Smooth muscle cell (in vitro differentiated cells): ENCODE measurements around the gene FAM185A. TPM values are rescaled to one million over a fixed set of nuclear protein-coding genes. Genes with fewer than 3 reads are reported as not detected.
A peak's percentile ranks its signal among the peaks of the same experiment; 100 is the strongest.

Source experiments
- DNase-seq: peaks from one replicate; lab custom pipeline; 2025; ENCODE audit not compliant: unreplicated experiment; lab: John Stamatoyannopoulos, UW
- H2AFZ ChIP-seq: fragments of 200-600 bp; sonication (generic); 2 replicates; pipeline ENCODE4 v1.6.0; 2016; ENCODE audit warnings: antibody characterized with exemption, low read depth, mild to moderate bottlenecking
- H3F3A ChIP-seq: fragments of 200-600 bp; sonication (generic); 2 replicates; pipeline ENCODE4 v1.6.0; 2017; ENCODE audit warnings: antibody characterized with exemption, low read depth
- H3K27ac ChIP-seq: fragments of 200-600 bp; sonication (generic); 2 replicates; pipeline ENCODE4 v1.5.1; 2016; ENCODE audit warnings: low read depth, mild to moderate bottlenecking
- H3K27me3 ChIP-seq: fragments of 200-600 bp; sonication (generic); 2 replicates; pipeline ENCODE4 v1.6.1; 2016; ENCODE audit warnings: low read depth, mild to moderate bottlenecking
- H3K36me3 ChIP-seq: fragments of 200-600 bp; sonication (generic); 2 replicates; pipeline ENCODE4 v1.5.1; 2016; ENCODE audit warnings: low read depth
- H3K4me1 ChIP-seq: fragments of 200-600 bp; sonication (generic); 2 replicates; pipeline ENCODE4 v1.5.1; 2016; ENCODE audit warnings: low read depth
- H3K4me2 ChIP-seq: fragments of 200-600 bp; sonication (generic); 2 replicates; pipeline ENCODE4 v1.6.0; 2016; ENCODE audit warnings: mild to moderate bottlenecking
- H3K4me3 ChIP-seq: fragments of 200-600 bp; sonication (generic); 2 replicates; pipeline ENCODE4 v1.5.1; 2016; ENCODE audit warnings: mild to moderate bottlenecking
- H3K79me2 ChIP-seq: fragments of 200-600 bp; sonication (generic); 2 replicates; pipeline ENCODE4 v1.6.0; 2016; ENCODE audit warnings: low read depth, mild to moderate bottlenecking
- H3K9ac ChIP-seq: fragments of 200-600 bp; sonication (generic); 2 replicates; pipeline ENCODE4 v1.6.0; 2016; ENCODE audit warnings: low read depth
- H3K9me3 ChIP-seq: fragments of 200-600 bp; sonication (generic); replicated peaks from 2 replicates; pipeline ENCODE4 v1.5.1; 2016; ENCODE audit warnings: low read depth
- H4K20me1 ChIP-seq: fragments of 200-600 bp; sonication (generic); 2 replicates; pipeline ENCODE4 v1.6.0; 2016; ENCODE audit warnings: low read depth
- WGBS: methylation state at CpG from one replicate; pipeline ENCODE4 v1.1.7; 2016; ENCODE audit warnings: low lambda C conversion rate; 5-methylcytosine and 5-hydroxymethylcytosine counted together
- polyA plus RNA-seq: library from polyadenylated mRNA; unstranded; fragments of >200 nt; fragmentation: Nextera tagmentation; extraction: Ambion mirVana; gene quantifications from 2 replicates; pipeline ENCODE4 v1.2.1, GENCODE V29; 2016
- total RNA-seq: library from RNA; depleted of rRNA; stranded (reverse); fragments of >200 nt; gene quantifications from 2 replicates; pipeline ENCODE4 v1.2.3, GENCODE V29; 2014
- TF ChIP-seq, protein P1 (sequence below): fragments of 200-600 bp; sonication (generic); IDR thresholded peaks from 2 replicates; pipeline ENCODE4 v1.5.1; 2017; ENCODE audit warnings: borderline replicate concordance, mild to moderate bottlenecking, antibody characterized with exemption; ENCODE audit not compliant: insufficient read depth, poor library complexity, severe bottlenecking

FAM185A gene
- total and polyA plus RNA-seq, 2 experiments from 2014 or later, result 2.0 to 5.3 TPM

DNA sequence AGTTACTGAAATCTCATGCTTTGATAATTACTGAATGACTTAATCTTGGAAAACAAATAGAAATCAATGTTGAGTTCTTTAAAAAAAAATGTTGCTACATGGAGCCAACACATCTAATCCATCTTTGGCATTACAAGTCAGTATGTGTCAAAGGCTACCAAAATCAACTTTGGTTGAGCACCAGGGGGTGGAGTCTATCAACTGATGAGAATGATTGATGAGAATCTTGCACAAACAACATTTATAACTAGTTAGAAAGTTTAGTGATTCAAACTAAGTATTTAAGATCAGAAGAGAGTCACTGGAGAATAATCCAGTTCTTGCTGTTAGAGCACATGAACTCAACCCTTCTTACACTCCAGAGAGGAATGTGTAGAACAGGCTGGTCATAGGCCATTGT, 93.5 kb downstream of the FAM185A start:
- no peak for DNase-seq
- Histone ChIP-seq H3K9ac (no peak overlapping the region), H3K79me2 (no peaks in the 10 kb centered on the region)

DNA sequence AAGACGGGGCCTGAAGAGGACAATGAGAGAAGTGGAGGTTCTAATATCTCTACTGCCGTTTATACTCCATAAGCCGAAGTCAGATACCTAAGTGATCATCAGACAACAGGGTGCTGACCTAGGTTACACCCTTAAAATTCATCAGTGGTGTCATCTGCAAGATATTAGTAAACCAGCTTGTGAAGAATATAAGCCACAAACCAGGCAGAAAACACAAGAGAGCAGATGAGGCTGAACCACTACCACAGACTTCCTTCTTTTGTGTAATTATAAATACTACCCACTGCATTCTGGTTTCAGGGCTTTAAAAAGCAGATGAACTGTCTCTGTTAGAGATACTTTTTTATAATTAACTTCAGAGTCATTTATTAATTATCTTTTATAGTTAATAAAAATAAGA, 95.1 kb downstream of the FAM185A start:
- no peaks in the 10 kb centered on the region for H3K9me3 ChIP-seq
- no peak overlapping the region for H3K9ac ChIP-seq
- no peak overlapping the region for H3K4me3 ChIP-seq
- no peak overlapping the region for H3K4me2 ChIP-seq
- H3K79me2 ChIP-seq, result no peaks in the 10 kb centered on the region
- no peak overlapping the region for H2AFZ ChIP-seq
- no peaks in the 10 kb centered on the region for H3K27me3 ChIP-seq
- H3F3A ChIP-seq, result no peaks in the 10 kb centered on the region
- H3K27ac ChIP-seq, result no peak overlapping the region
- H3K36me3 ChIP-seq, result no peaks in the 10 kb centered on the region
- TF ChIP-seq, protein P1, sequence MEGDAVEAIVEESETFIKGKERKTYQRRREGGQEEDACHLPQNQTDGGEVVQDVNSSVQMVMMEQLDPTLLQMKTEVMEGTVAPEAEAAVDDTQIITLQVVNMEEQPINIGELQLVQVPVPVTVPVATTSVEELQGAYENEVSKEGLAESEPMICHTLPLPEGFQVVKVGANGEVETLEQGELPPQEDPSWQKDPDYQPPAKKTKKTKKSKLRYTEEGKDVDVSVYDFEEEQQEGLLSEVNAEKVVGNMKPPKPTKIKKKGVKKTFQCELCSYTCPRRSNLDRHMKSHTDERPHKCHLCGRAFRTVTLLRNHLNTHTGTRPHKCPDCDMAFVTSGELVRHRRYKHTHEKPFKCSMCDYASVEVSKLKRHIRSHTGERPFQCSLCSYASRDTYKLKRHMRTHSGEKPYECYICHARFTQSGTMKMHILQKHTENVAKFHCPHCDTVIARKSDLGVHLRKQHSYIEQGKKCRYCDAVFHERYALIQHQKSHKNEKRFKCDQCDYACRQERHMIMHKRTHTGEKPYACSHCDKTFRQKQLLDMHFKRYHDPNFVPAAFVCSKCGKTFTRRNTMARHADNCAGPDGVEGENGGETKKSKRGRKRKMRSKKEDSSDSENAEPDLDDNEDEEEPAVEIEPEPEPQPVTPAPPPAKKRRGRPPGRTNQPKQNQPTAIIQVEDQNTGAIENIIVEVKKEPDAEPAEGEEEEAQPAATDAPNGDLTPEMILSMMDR, result no peak
- WGBS, result 98% methylated on average over 3 of the region's 3 CpGs
- no peak for DNase-seq
- H3K4me1 ChIP-seq, result no peaks in the 10 kb centered on the region
- H4K20me1 ChIP-seq, result no peaks in the 10 kb centered on the region

More for the DNA sequence above, 93.5 kb downstream of the FAM185A start:
- TF ChIP-seq, protein P1, result no peak
- H3F3A ChIP-seq, result peaks cover under 1% of the 10 kb centered on the region
- no peak overlapping the region for H3K4me2 ChIP-seq
- no peaks in the 10 kb centered on the region for H4K20me1 ChIP-seq
- no peaks in the 10 kb centered on the region for H3K36me3 ChIP-seq
- H2AFZ ChIP-seq, result no peak overlapping the region
- H3K4me1 ChIP-seq, result no peaks in the 10 kb centered on the region
- no peak overlapping the region for H3K27ac ChIP-seq
- H3K9me3 ChIP-seq, result no peaks in the 10 kb centered on the region
- H3K27me3 ChIP-seq, result no peaks in the 10 kb centered on the region
- no peak overlapping the region for H3K4me3 ChIP-seq

DNA sequence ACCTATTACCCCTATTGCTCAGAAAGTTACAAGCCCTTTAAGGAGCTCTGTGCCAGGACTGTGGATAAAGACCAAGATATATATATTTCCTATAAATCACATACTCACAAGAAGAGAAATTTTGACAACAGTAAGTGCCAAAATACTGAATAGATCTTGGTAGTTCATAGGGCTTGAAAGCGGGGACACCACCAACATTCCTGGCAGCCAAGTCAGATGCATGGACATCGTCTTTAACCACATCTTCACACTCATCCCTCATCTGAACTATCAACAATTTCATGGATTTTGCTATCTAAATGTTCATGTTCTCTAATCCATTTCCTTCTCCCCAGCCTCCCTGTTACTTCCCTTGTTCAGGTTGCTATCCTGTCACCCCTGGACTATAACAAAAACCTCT, 96.5 kb downstream of the FAM185A start:
- H3K27ac ChIP-seq, result no peak overlapping the region
- H2AFZ ChIP-seq, result no peak overlapping the region
- H3K9ac ChIP-seq, result no peak overlapping the region
- no peak overlapping the region for H3K4me3 ChIP-seq
- no peaks in the 10 kb centered on the region for H3K79me2 ChIP-seq
- WGBS, result 56% methylated on average over 2 of the region's 2 CpGs
- TF ChIP-seq, protein P1, result no peak
- no peak for DNase-seq
- H3K36me3 ChIP-seq, result no peaks in the 10 kb centered on the region
- no peaks in the 10 kb centered on the region for H3F3A ChIP-seq
- no peaks in the 10 kb centered on the region for H4K20me1 ChIP-seq
- H3K27me3 ChIP-seq, result no peaks in the 10 kb centered on the region
- no peak overlapping the region for H3K4me2 ChIP-seq
- H3K9me3 ChIP-seq, result no peaks in the 10 kb centered on the region
- H3K4me1 ChIP-seq, result peaks cover 7% of the 10 kb centered on the region

DNA sequence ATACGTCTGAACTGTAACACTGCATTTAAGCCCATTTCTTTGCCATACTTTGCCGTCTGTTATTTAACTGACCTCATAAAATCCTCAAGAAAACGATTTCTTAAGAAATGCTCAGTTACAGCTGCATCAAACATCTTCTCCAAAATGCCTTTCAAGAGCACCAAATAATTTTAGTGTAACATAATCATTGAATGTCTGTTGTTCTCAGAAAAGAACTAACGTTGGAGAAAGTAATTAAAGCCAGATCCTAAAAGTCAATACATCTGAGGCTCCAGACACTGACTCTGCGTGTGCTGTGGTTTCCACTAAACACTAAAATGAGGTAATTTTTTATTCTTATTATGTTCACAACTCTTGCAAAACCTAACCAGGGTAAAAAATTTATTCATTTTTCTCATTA, 100.3 kb downstream of the FAM185A start:
- no peaks in the 10 kb centered on the region for H3K9me3 ChIP-seq
- TF ChIP-seq, protein P1, result no peak
- no peaks in the 10 kb centered on the region for H3F3A ChIP-seq
- peak overlapping the region; percentile 57 for H3K4me2 ChIP-seq
- H3K27ac ChIP-seq, result peak overlapping the region; percentile 84
- 48% methylated on average over 5 of the region's 5 CpGs for WGBS
- no peaks in the 10 kb centered on the region for H3K79me2 ChIP-seq
- H3K4me3 ChIP-seq, result no peak overlapping the region
- no peaks in the 10 kb centered on the region for H3K27me3 ChIP-seq
- no peak for DNase-seq
- H3K36me3 ChIP-seq, result no peaks in the 10 kb centered on the region
- no peaks in the 10 kb centered on the region for H4K20me1 ChIP-seq
- peaks cover 7% of the 10 kb centered on the region for H3K4me1 ChIP-seq
- no peak overlapping the region for H2AFZ ChIP-seq
- H3K9ac ChIP-seq, result peak overlapping the region; percentile 14
